HG03196 (cell line): ENCODE results near the gene PCDH15.

Source experiments
- ATAC-seq: cut with Tn5 transposase; IDR thresholded peaks from one replicate; pipeline ENCODE4 v1.9.1; 2021; ENCODE audit not compliant: unreplicated experiment

The PCDH15 gene

GRCh38 chr10:54708591-54708990 is 92.4 kb downstream of the PCDH15 start:
- no peak for ATAC-seq

- no peak for ATAC-seq
Measured at GRCh38 chr10:54708021-54708420, 93.0 kb downstream of the PCDH15 start.

DNA sequence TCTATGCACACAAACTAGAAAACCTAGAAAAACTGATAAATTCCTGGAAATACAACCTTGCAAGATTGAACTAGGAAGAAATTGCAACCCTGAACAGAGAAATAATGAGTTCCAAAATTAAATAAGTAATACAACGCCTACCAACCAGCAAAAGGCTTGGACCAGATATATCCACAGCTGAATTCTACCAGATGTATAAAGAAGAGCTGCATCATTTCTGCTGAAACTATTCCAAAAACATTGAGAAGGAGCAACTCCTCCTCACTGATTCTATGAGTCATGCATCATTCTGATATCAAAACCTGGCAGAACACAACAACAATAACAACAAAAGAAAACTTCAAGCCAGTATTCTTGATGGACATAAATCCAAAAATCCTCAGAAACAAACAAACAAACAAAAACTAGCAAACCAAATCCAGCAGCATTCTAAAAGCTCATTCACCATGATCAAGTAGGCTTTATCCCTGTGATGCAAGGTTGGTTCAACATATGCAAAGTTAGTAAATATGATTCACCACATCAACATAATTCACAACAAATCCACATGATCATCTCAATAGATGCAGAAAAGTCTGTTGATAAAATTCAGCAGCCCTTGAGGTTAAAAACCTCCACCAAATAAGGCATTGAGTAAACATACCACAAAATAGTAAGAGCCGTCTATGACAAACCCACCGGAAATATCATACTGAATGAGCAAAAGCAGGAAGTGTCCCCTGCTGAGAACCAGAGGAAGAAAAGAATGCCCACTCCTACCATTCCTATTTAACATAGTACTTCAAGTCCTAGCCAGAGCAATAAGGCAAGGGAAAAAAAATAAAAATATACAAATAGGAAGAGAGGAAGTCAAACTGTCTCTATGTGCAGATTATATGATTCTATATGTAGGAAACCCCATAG is 98.2 kb downstream of the PCDH15 start:
- ATAC-seq: no peak

DNA sequence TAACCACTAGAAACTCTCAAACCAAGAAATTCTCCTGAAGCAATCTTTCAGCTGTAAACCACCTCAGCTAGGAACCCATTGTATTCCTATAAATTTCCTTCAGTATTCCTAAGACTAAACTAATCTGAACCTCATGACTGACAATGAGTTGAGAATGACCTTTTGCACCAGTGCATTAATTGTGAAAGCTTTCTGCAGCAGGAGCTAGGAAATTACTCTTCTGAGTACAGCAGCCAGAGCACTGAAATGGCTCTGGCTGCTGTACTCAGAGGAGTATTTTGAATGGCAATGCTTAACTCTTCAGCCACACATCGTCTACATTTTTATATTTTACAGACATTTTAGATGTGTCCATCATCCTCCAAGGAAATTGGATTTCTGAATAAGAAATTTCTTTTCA is 109.7 kb downstream of the PCDH15 start:
- ATAC-seq: no peak

- ATAC-seq: no peak
Measured at GRCh38 chr10:54682554-54682953, 118.5 kb downstream of the PCDH15 start.

DNA sequence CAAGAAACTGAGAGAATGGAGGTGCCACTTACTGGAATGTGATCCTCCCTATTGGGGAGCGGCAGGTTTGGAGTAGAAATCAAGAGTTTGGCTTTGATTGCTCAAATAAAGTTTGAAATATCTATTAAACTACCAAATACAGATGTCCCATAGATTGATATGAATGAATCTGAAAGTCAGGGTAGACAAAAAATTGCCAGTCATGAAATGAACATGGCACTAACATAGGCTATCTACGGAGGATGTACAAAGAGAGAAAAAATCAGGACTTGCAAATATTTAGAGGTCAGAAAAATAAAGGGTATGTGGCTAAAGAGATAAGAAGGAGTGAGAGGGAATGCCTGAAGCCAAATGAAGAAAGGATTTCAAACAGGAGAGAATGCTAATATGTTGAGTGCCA is 119.9 kb downstream of the PCDH15 start:
- ATAC-seq: no peak

DNA sequence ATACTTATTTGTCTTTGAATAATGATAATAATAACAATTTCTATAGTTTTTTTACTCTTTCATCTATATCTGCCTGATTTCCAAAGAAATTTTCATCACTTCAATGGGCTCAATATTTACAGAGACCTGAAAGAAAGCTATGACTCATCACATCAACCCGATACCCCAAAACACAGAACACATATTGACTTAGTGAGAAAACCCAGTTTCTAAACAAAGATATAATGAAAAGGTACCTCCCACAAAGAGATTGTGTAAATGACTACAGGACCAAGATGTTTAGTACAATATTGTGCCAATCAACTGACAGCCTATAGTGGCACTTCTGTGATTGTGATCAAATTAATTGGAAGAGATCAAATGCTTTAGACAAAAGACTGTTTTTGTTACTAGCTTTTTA is 133.9 kb downstream of the PCDH15 start:
- no peak for ATAC-seq

DNA sequence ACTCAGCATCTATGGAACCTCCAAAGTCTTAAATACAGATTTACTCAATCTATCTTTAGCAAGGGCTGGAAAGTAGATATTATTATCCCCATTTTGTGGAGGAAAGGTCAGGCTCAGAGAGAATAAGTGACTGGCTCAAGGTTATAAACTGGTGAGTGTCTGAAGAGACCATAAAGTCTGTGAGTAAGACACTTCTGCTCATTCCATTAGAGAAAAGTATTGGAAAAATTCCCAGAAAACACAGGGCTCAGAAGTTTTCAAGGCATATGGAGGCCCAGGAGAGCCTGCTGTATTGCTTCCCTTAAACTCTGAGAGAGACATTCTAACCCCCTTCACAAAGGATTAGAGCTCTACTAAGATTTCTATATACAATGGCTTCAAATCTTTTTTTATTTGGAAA is 134.8 kb downstream of the PCDH15 start:
- no peak for ATAC-seq

GRCh38 chr10:54665095-54665494 is 135.9 kb downstream of the PCDH15 start:
- no peak for ATAC-seq

DNA sequence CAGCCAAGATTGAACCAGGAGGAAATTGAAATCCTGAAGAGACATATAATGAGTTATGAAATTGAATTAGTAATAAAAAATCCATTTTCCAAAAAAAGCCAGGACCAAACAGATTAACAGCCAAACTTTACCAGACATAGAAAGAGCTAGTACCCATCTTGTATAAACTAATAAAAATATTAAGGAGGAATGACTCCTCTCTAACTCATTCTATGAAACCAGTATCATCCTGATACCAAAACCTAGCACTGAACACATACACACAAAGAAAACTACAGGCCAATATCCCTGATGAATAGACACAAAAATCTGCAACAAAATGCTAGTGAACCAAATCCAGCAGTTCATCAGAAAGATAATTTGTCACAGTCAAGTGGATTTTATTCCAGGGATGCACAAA is 140.6 kb downstream of the PCDH15 start:
- no peak for ATAC-seq

DNA sequence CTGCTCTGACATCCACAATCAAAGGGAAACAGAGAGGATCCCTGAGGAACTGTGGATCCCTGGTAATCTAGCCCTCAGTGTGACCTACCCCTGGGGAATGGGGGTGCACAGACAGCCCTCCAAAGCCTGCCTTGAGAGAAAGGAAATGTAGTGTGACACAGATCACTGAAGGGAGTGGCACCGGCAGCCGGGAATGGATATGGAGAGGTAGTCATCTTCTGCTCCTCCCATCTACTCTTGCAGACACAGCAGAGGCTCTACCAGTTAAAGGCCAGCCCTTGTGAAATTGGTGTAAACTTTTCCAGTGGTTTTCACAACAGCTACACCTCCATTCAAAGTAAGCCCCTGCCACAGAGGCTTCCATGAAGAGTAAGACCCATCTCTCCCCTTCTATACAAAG is 144.4 kb downstream of the PCDH15 start:
- no peak for ATAC-seq

DNA sequence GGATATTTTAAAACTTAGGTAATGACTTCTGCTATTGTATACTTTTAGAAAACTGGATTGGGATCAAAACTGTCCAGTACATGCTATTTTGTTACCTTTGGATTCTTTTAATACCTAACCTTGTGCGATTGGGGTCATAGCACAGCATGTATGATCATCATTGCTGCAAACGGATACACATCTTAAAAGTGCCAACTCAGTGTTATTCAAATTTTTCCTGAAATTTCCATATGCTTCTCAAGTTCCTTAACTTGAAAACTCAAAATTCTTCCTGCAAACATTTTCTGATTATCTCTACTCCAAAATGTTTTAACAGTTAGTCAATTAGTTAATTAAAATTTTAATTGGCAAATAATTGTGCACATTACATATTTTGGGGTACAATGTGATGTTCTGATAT is 147.5 kb downstream of the PCDH15 start:
- ATAC-seq: no peak

- no peak for ATAC-seq
Measured at GRCh38 chr10:54650547-54650946, 150.5 kb downstream of the PCDH15 start.

- ATAC-seq: no peak
Measured at GRCh38 chr10:54622017-54622416, 179.0 kb downstream of the PCDH15 start.

DNA sequence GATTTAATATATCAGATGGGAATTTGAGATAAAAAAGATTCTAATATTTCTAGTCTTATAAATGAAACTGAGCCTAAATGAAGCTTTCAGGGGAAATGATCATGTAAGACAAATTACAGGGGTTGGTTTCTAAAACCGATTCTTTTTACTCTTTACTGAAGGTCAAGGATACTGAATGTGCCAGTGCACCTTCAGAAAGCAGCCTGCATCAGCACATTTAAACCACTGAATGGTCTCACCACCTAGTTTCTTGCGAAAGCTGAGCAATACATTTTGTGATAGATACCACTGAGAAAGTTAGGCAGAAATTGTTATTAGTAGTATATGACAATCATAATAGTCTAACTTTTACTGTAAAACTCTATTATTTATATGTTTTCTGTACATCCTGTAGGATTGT is 180.7 kb downstream of the PCDH15 start:
- ATAC-seq: no peak

GRCh38 chr10:54614072-54614471 is 187.0 kb downstream of the PCDH15 start:
- no peak for ATAC-seq

GRCh38 chr10:54613162-54613561 is 187.9 kb downstream of the PCDH15 start:
- ATAC-seq: no peak

- no peak for ATAC-seq
Measured at GRCh38 chr10:54609423-54609822, 191.6 kb downstream of the PCDH15 start.

GRCh38 chr10:54607983-54608382 is 193.0 kb downstream of the PCDH15 start:
- ATAC-seq: no peak

DNA sequence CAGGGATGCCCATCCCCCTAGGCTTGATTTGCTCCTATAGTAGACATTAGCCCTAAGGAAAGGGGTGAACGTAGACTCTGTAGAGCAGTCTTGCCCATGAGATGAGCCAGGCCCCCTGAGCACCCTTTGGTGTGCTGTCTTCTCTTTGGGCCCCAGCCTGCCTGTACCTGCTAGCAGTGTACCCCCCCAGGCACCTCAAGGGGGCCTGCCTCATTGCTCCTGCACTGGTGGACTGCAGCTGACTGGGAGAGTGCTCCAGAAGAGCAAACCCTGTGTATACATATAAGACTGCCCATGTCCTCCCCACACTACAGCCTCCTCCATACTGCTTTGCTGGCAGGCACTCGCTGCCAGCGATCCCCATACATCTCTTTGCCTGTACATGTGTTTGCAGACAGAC is 206.7 kb downstream of the PCDH15 start:
- ATAC-seq: no peak

GRCh38 chr10:54587971-54588370 is 213.1 kb downstream of the PCDH15 start:
- no peak for ATAC-seq

- no peak for ATAC-seq
Measured at GRCh38 chr10:54585572-54585971, 215.5 kb downstream of the PCDH15 start.

- ATAC-seq: no peak
Measured at GRCh38 chr10:54577682-54578081, 223.3 kb downstream of the PCDH15 start.
